ENCODE measurements around the gene NCR3LG1.

Gene NCR3LG1

DNA sequence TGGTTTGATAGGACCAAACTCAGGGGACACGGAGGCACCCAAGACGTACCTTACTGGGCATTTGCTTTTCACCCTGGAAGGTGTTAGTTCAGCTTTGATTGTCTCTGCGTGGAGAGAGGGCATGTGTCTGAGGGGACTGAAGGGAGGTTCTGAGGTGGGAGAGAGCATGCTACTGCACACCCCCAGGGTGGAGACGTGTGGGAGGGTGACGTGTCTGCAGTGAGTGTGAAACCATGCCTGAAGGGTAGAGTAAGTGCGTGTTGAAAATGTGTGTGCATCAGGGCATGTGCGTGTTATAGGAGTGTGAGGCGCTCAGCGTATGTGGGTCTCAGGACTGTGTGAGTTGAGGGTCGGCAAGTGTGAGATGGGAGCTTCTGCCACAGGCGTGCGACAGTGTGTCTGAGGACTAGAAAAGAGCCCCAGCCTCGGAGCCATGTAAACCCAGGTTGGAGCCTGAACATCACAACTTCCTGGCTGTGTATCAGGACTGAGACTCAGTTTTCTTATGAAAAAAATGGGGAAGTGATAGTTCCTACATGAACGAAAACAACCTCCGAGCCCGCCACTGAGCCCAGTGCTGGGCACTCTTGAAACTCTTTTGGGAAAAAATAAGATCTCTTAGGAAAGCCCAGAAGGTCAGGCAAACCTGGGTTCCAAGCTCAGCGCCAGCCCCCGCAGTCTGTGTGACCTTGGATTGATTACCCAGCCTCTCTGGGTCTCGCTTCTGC is 48.6 kb downstream of the NCR3LG1 start:
- TF ChIP-seq CTCF (IDR thresholded peaks at IDR 0.05) = no peak
- Histone ChIP-seq H3K36me3 (no peaks in the 10 kb centered on the region), H3K27me3 (no peaks in the 10 kb centered on the region), H3K4me3 (ENCODE audit: low read depth in 1 of 2, low read length in 1 of 2) (no peak overlapping the region), H3K4me1 (ENCODE audit: control insufficient read depth in 1 of 2, insufficient read depth in 1 of 2, low read depth in 1 of 2, low read length in 1 of 2) (no peaks in the 10 kb centered on the region), H3K9me3 (no peaks in the 10 kb centered on the region), H3K27ac (no peak overlapping the region)

GRCh38 chr11:17401316-17401715 is 49.7 kb downstream of the NCR3LG1 start:
- Histone ChIP-seq H3K27me3 (no peaks in the 10 kb centered on the region), H3K36me3 (no peaks in the 10 kb centered on the region), H3K9me3 (no peaks in the 10 kb centered on the region), H3K27ac (no peak overlapping the region), H3K4me1 (ENCODE audit: control insufficient read depth in 1 of 2, insufficient read depth in 1 of 2, low read depth in 1 of 2, low read length in 1 of 2) (no peaks in the 10 kb centered on the region), H3K4me3 (ENCODE audit: low read depth in 1 of 2, low read length in 1 of 2) (no peak overlapping the region)
- no peak for TF ChIP-seq CTCF (IDR thresholded peaks at IDR 0.05)

- Histone ChIP-seq H3K27ac (no peak overlapping the region), H3K9me3 (no peaks in the 10 kb centered on the region), H3K36me3 (no peaks in the 10 kb centered on the region), H3K4me1 (ENCODE audit: control insufficient read depth in 1 of 2, insufficient read depth in 1 of 2, low read depth in 1 of 2, low read length in 1 of 2) (no peaks in the 10 kb centered on the region), H3K27me3 (no peaks in the 10 kb centered on the region), H3K4me3 (ENCODE audit: low read depth in 1 of 2, low read length in 1 of 2) (no peak overlapping the region)
- no peak for TF ChIP-seq CTCF (IDR thresholded peaks at IDR 0.05)
Observed at GRCh38 chr11:17401841-17402240, 50.2 kb downstream of the NCR3LG1 start.

GRCh38 chr11:17402486-17402885 is 50.9 kb downstream of the NCR3LG1 start:
- no peaks in the 10 kb centered on the region for H3K36me3 ChIP-seq
- no peaks in the 10 kb centered on the region for H3K9me3 ChIP-seq
- TF ChIP-seq CTCF (IDR thresholded peaks at IDR 0.05) = no peak
- no peaks in the 10 kb centered on the region for H3K4me1 ChIP-seq (ENCODE audit: control insufficient read depth in 1 of 2, insufficient read depth in 1 of 2, low read depth in 1 of 2, low read length in 1 of 2)
- no peak overlapping the region for H3K27ac ChIP-seq
- H3K4me3 ChIP-seq (ENCODE audit: low read depth in 1 of 2, low read length in 1 of 2) = no peak overlapping the region
- no peaks in the 10 kb centered on the region for H3K27me3 ChIP-seq

GRCh38 chr11:17403980-17404759 is 52.6 kb downstream of the NCR3LG1 start:
- no peak for TF ChIP-seq CTCF (IDR thresholded peaks at IDR 0.05)
- Histone ChIP-seq H3K27me3 (no peaks in the 10 kb centered on the region), H3K9me3 (no peaks in the 10 kb centered on the region), H3K4me3 (ENCODE audit: low read depth in 1 of 2, low read length in 1 of 2) (no peak overlapping the region), H3K27ac (no peak overlapping the region), H3K4me1 (ENCODE audit: control insufficient read depth in 1 of 2, insufficient read depth in 1 of 2, low read depth in 1 of 2, low read length in 1 of 2) (no peaks in the 10 kb centered on the region), H3K36me3 (no peaks in the 10 kb centered on the region)

Data from neutrophil (primary cell).